Inflammatory macrophage treated with lipopolysaccharide for 4 hours (primary cell): Measurements from ENCODE around the gene NR4A2.

Experiments used
- DNase-seq: peaks from one replicate; pipeline ENCODE4 v3.0.0-alpha.2; 2020

Gene NR4A2

DNA sequence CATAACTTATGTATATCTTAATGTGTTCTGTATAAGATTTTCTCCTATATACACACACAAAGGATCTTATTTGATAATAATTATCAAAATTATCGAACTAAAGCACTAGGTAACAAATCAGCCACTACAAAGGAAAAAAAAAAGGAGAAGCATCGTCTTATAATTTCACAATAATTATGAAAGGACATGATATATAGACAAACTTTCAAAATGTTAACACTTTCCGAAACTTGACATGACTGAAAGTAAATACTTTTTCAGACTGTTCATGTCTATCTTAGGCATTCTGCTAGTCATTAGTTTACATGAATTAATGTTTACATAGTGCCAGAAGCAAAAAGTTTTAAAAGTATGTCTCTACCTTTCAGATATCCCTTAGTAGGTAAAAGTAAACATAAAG is 7.3 kb upstream of the NR4A2 start:
- peak; percentile 62 for DNase-seq

DNA sequence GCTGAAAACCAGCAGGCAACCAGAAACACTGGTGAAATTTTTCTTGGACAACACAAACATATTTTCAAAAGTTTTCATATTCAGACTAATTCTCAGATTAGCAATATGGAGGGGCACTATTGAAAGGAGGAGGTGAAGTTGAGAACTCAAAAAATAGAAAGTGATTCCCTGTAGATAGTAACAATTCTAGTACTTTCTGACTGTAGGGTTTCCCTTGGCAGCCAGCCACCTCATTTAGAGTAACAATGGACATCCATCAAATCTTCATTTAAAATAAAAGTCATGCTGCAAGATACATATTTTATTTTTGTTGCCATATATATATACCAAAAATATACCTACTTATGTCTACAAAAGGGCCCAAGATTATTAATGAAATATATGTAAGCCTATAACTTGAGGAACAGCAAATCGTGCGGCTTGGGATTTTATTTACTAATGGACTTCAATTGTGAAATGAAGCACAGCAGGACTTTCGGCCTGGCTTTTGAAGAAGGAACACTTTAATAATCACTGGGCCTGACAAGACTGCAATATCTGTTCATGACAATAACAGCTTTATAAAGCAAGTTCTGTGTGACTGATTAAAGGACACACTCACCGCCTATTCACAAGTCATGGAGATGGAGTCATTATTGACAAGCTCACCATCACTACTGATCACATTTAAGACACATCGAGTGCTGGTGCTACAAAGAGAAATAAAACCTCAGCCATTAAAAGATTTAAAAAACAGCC is 6.8 kb upstream of the NR4A2 start:
- no peak for DNase-seq

DNA sequence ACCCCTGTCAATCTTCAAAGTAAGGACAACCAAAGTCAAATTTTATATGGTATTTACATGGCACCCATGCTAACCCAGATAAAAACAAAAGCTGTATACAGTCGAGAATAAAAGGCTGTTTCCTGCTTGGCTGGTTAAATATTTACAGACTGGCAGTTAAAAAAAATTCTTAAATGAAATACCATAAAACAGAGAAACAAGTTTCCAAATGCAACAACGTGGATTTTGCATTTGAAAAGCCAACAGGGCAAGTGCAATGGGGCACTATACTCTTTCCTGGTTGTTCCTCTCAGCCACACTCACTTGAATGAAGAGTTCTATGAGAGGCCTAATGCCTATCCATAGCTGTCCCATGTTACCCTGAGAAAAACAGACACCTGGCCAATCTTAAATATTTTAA is 6.1 kb upstream of the NR4A2 start:
- DNase-seq: no peak

DNA sequence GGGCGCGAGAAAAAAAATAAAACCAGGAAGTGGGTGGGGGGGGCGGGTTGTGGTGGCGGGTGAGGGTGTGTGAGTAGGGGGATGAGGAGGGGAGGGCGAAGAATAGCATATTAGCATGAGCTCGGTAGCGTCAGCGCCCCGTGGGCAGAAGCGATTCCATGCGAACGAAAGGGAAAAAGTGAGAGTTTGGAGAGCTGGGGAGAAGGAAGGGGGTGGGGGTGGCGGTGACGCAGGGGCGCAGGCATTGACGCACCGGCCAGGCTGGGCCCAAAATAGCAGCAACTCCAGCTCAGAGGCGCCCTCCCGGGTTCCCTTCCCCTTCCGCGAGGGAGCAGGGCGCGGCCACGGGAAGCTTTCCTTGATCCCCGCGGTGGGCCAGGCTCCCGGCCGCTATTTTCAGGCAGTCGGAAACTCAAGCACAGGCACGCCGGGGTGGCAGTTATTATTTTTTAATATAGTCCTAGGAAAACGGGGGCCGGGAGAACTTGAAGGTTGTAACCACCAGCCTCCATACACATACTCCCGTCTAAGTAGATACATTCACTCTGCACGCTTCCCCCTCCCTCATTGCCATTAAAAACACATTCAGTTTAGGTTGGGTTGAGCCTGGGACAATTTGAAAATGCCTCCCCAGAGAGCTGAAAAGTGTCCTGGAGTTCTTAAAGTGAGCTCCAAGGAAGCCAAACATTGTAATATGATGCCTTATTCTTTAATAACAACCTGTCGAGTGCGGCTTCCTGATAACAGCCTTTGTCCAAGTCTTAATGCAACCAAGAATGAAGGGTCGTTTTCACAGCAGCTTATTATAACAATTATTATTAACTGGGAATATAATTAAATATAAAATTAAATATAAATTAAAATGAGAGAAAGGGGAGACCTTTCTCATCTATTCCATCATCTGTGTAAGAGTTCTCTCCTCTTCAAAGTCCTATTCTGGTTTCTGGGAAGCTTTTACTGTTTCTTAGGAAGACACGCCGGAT is 2.3 kb upstream of the NR4A2 start:
- DNase-seq: peak; percentile 92

DNA sequence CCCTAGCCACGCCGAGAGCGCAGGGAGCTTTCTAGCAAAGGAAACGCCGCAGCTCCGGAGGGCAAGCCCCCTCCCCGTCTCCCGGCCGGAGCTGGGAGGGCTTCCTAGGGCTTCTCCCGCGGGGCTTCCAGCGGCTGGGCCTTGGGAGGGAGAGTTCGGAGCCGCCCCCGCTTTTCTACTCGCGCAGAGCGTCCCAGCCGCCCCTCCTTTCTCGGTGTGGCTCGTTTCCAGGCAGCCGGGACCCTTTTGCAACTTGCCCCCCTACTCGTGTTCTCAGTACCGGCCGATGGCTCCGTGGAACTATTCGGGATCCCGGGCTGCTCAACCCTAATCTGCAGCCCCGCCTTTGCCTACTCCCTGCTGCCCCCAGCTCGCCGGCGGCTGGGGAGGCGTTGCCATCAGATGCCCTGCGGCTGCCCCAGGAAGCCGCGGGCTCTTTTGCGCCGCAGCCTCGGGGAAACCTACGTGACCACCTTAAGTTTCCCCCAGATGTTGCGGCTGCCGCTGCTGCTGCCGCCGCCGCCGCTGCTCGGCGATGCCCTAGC is 1.5 kb upstream of the NR4A2 start:
- no peak for DNase-seq

DNA sequence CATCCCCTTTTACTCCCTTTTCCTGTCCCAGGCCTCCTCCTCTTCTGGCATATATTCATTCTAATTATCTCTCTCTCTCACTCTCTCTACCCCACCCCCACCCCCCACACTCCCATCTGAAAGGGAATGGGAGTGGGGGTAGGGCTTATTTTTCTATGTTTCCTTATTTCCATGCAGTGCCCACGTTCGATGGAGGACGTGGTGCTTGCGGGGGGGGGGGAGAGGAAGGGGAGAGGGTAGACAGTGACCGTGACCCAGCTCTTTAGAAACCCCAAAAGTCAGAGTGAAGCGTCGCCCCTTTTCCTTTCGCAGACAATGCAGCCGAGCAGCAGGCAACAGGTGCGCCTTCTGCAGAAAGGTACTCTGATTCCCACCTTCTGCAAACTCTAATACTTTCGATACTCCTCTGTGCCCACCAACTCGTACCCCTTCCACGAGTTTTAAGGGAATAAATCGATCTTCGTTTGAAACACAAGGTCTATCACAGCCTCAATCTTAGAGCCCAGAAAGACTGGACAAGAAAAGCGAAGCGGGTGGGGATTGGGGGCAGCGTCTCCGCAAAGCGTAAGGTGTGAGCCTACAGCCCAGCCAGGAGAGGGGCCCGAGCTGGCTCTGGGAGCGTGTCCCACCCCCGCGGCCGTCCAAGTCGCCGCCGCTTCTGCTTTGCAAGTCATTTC is 891 bp upstream of the NR4A2 start:
- DNase-seq: peak; percentile 70

DNA sequence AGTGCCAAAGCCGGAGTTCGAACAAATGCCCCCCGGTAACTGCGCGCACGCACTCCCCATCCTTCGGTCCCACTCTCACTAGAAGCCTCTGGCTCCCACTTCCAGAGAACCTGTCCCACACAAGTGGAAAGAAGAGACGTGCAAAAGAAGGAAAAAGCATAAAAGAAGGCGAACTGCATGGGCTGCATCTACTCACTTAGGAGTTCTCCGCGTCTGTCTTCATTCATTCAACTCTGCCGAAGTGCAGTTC is 312 bp downstream of the NR4A2 start:
- no peak for DNase-seq

DNA sequence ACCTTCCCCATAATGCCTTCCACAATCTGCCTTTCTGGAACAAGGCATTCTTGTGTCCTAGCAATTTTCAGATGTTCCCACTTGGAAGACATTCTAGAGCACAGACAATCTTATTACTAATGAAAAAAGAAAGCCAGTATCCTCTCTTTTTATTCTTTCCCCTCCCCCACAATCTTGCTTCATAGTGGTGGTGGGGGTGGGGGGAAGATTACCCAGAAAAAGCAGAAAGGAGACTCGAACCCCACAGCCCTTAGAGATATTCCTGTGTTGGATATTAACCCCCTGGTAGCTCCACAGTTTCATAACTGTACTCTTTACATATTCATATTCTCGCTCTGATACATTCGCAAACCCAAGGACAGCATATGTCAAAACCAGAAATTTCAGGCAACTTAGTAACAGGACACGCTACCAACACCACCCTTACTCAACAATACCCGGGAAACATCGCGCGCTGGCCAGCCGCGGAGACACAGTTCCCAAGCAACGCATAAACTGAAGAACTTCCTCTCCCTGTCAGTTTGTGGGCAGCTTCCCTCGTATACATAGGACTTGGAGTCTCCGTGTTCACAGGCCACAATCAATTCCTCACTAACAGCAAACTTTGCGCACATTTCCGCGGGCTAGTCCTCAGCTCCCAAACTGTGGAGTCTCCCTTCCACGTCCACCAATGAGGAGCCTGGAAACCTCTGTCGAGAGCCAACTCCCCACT is 793 bp downstream of the NR4A2 start:
- DNase-seq: peak; percentile 94

DNA sequence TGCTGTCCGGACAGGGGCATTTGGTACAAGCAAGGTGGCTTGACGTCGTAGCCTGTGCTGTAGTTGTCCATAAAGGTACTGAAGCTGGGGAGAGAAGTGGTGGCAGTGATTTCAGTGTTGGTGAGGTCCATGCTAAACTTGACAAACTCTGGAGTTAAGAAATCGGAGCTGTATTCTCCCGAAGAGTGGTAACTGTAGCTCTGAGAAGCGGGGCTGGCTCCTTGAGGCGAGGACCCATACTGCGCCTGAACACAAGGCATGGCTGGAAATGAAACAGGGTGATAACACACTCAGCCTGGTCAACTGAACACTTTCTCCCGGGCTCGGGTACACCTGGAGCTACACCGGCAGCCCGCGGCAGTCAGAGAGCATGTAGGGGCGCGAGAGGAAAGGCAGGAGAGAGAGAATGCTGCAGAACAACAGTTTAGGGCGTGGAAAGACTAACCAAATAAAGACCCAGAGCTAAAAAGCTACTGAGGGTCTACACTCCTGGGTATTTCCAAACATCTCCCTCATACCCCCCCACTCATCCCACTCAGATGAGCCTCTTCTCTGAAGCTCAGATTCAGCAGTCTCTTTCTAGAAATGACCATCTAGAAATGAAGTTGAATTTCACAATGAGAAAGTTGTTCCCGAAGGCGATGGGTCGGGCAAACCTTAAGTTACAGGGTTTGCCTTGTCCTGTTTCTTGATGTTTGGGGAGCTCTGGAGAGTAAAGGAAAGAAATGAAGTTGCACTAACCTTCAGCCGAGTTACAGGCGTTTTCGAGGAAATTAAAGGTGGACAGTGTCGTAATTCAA is 2.4 kb downstream of the NR4A2 start:
- no peak for DNase-seq

DNA sequence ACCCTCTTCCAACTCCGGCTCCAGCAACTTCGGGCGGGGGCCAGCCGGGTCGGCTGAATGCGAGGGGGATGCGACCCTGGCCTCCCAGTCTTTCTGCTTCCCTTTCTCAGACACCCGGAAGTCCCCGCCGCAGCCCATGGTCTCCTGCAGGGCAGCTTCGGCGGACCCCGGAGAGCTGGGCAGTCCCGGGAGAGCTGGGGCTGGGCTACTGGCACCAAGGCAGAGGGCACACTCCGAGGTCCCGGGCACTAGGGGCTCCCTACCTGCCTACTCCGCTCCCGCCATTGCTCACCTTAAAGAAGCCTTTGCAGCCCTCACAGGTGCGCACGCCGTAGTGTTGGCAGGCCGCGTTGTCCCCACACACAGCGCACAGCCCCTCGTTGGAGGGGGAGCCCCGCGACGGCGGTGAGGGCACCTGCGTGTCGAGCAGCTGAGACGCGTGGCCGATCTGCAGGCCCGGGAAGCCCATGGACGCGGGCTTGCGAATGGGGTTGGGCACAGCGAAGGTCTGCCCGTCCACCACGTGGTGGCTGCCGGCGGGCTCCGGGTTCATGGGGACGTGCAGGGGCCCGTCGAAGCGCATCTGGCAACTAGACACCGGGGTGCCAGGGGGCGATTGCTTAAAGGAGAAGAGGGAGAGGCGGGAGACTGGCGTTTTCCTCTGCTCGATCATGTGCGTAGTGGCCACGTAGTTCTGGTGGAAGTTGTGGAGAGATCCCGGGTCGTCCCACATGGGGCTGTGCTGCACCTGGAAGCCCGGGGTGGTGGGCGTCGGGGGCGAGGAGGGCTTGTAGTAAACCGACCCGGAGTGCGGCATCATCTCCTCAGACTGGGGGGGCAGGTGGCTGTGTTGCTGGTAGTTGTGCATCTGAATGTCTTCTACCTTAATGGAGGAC is 3.2 kb downstream of the NR4A2 start:
- DNase-seq: no peak

DNA sequence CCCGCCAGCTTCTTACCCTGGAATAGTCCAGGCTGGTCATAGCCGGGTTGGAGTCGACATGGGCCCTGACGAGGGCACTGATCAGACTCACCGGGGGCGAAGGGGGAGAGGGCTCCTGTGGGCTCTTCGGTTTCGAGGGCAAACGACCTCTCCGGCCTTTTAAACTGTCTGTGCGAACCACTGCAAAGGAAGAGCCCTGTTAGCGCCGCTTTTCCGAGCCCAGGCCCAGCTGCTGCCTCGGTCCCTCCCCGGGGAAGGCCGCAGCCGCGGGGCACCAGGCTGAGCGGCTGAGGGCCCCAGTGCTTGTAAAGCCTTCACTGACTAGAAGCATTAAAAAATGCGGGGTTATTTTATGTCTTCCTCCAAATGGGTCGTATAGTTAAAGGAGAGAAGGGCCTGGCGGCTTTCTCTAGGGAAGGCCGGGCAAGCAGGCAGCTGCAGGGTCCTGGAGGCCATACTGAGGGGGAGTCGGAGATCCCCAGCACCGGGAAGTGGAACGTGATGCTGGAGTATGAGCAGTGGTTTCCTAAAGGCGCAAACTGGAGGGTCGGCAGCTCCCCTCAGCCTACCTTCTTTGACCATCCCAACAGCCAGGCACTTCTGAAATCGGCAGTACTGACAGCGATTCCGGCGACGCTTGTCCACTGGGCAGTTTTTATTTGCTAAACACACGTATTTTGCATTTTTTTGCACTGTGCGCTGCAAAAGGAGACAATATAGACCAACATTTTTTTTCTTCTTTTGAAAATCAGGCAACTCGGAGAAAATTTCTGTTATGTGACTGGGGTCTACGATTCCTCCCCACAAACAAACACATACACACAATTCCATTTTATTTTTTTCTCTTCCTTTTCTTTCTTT is 4.5 kb downstream of the NR4A2 start:
- no peak for DNase-seq

DNA sequence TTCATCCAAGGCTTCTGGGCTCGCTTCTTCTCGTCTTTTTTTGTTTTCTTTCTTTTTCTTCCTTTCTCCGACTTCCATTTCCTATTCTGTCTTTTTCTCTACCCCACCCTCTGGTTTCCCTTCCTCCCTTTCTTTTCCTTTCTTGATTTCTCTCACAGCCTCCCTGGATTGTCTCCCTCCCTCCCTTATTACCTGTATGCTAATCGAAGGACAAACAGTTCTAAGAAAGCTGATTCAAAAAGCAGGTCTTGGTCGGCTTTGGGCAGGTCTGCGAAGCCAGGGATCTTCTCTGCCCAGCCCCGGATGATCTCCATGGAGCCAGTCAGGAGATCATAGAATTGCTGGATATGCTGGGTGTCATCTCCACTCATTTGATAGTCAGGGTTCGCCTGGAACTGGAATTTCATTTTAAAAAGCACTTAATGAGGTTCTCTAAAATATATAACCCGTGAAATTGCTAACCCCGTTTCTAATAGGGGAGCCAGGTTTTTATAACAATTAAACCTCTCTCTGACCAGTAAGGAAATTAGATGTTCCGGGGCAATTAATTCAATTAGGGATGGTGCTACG is 5.9 kb downstream of the NR4A2 start:
- no peak for DNase-seq

DNA sequence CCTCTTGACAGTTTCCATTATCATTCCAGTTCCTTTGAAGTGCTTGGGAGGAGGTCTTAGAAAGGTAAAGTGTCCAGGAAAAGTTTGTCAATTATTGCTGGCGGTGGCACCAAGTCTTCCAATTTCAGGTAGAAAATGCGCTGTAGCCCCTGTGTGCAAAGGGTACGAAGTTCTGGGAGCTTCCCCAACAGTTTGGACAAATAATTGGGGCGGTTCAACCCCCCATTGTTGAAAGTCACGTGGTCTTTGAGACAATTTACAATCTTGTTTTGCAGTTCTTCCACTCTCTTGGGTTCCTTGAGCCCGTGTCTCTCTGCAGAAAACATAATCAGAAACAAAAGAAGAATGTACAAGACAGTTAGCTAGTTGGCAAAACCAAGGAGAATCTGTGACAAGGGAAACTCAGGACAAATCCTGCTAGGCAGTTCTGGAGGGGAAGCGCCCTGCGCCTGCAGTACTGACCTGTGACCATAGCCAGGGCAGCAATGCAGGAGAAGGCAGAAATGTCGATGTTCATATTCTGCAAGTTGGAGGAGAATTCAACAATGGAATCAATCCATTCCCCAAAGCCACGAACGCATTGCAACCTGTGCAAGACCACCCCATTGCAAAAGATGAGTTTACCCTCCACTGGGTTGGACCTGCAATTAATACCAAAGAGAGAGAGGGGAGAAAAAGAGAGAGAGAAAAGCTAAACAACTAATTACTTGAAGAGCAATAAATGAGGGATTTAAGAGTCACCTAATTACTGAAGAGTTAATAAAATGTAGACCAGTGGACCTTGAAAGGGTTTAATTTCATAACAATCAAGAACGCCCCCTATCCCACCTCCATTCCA is 6.6 kb downstream of the NR4A2 start:
- DNase-seq: no peak

DNA sequence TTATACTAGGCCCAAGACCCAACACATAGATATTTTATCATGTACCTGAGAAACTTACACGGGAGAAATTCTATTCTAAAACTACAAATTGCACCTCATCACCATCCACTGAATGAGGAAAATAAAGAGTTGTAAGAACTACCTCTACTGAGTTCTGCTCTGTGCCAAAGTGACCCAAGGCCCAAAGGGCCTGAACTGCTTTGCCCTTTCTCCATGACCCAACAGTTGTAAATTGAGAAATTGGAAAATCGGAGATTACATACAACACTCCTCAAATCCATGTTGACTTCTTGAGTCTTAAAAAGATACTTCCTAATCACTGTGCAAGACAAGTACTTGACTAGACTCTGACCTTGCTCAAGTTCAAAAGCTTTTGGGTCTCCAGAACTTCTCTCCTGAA is 8.8 kb downstream of the NR4A2 start:
- DNase-seq: no peak

DNA sequence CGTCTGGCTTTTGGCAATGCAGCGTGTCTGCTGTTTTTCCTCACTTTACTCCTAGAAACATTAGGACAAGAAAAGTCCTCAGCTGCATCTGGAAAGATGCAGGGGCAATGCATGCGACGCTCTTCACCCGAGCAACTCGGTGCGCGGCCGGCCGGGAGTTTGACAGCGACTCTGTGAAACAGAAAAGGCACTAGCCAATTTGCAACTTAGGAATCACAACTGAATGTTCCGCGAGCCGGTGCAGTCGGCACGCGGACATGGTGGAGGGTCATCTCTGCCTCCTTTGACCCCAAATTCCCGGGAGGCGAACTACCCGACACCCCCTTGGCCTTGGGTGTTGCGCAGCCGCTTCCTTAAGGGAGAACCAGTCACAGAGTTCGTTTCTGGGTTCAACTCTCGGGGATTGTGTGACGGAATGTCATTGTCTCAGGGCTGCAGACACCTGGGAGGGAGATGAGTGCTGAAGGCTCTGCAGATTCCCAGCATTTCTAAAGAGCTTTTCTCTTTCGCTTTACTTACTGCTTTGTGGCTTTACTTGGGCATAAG is 9.8 kb downstream of the NR4A2 start:
- no peak for DNase-seq

DNA sequence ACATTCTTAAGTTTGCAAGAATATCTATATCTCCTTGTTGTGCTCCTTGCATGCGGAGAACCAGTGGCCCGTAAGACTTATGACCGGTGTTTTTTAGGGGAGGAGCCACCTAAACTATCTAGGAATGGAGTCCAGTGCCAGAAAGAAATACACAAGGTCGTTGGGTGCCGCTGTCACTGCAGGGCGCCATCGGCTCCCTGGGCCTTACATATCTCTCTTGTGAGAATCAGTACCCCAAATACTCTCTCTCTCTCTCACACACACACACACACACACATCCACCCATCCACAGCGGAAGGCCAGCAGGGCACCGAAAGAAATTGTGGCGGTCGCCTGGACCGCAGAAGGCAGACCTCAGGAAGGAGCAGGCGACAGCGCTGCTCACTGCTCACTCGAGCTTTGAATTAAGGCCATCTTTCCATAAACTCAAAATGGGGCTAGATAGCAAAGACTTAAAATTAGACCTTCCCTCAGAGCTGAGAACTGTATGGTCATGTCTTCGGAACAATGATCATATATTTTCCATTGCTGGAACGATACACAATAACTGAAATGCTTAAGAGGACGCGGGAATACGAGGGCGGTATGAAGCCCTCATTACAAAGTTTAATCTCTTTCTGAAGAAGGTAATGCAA is 10.4 kb downstream of the NR4A2 start:
- DNase-seq: no peak

DNA sequence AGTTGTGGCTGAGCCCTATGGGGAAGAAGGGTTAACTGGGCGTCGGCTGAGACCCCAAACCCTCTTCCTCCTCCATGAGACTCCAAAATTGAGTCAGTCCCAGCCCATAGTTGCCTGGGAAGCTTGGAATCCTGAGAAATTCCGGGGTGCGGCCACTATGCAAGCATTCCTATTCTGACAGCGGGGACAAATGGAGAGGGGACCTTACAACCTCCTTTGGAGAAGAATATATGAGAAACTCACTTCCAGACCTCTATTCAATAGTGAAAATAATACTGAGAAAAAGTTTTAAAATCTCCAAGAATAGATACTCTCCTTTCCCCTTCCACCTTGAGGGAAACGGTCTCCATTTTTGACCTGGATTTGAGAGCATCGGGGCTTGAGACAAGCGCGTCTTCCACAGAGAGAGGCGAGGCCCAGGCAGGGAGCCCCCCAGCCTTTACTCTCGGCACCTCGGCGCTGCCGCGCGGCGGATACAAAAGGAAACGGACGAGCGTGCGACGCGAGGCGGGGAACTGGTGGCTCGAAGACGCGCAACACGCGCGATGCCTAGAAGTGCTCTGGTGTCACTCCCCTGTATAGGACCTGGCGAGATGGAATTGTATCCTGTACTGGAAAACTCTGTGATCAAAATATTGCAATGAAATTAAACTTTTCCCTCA is 11.1 kb downstream of the NR4A2 start:
- DNase-seq: no peak
